Liver (tissue), 9 donors: ENCODE measurements around the gene TMPRSS5. TPM values are rescaled to one million over a fixed set of nuclear protein-coding genes. Genes with fewer than 3 reads are reported as not detected.
"Not testable (repeated sequence)": the region's sequence is repeated elsewhere in the genome, so short reads cannot be mapped to it uniquely, and the experiment has no call there.

Experiments used
- DNase-seq: peaks from one replicate; pipeline ENCODE4 v3.0.0-alpha.2; 2017; ENCODE audit warnings: low spot score
- H3K27ac ChIP-seq, 2 donors: one replicate each; pipeline ENCODE4 v1.7.0; 2013; ENCODE audit warnings: inconsistent platforms in 2 of 2, low read length in 2 of 2, control low read depth in 1 of 2, low read depth in 1 of 2, mild to moderate bottlenecking in 1 of 2
- H3K27me3 ChIP-seq, 4 donors: one replicate each; pipeline versions ENCODE4 v1.6.1 to v1.7.0; 2013; ENCODE audit warnings: low read length in 3 of 4, inconsistent platforms in 1 of 4, mild to moderate bottlenecking in 1 of 4, moderate library complexity in 1 of 4; ENCODE audit not compliant: control insufficient read depth in 4 of 4, insufficient read depth in 4 of 4
- H3K36me3 ChIP-seq, 4 donors: one replicate each; pipeline versions ENCODE4 v1.6.1 to v1.7.0; 2013; ENCODE audit warnings: low read length in 3 of 4, mild to moderate bottlenecking in 3 of 4, low read depth in 1 of 4, moderate library complexity in 1 of 4; ENCODE audit not compliant: control insufficient read depth in 4 of 4, insufficient read depth in 3 of 4
- H3K4me1 ChIP-seq, 4 donors: one replicate each; pipeline versions ENCODE4 v1.6.1 to v1.7.0; 2013; ENCODE audit warnings: low read length in 3 of 4, mild to moderate bottlenecking in 3 of 4, moderate library complexity in 1 of 4; ENCODE audit not compliant: control insufficient read depth in 4 of 4, insufficient read depth in 4 of 4
- H3K4me3 ChIP-seq, 3 donors: one replicate each; pipeline versions ENCODE4 v1.6.1 to v1.7.0; 2013; ENCODE audit warnings: low read length in 3 of 3, control low read depth in 1 of 3, low read depth in 1 of 3, mild to moderate bottlenecking in 1 of 3
- H3K9ac ChIP-seq, 2 donors: one replicate each; pipeline ENCODE4 v1.7.0; 2013; ENCODE audit warnings: low read length in 2 of 2, mild to moderate bottlenecking in 2 of 2, moderate library complexity in 2 of 2, control low read depth in 1 of 2, low read depth in 1 of 2
- H3K9me3 ChIP-seq, 4 donors: one replicate each; pipeline versions ENCODE4 v1.6.1 to v1.7.0; 2013; ENCODE audit warnings: low read length in 3 of 4; ENCODE audit not compliant: control insufficient read depth in 4 of 4
- FOXA2 ChIP-seq: IDR thresholded peaks from 2 replicates; pipeline ENCODE4 v1.6.1; 2016; ENCODE audit warnings: antibody characterized with exemption
- HNF4A ChIP-seq, 2 donors: conservative IDR thresholded peaks; 2 replicates each; pipeline ENCODE4 v1.6.1; 2016; ENCODE audit warnings: antibody characterized with exemption in 2 of 2, mild to moderate bottlenecking in 2 of 2
- HNF4G ChIP-seq: IDR thresholded peaks from 2 replicates; pipeline ENCODE4 v1.6.1; 2016; ENCODE audit warnings: antibody characterized with exemption
- JUND ChIP-seq, 2 donors: IDR thresholded peaks; 2 replicates each; pipeline ENCODE4 v1.6.1; 2016; ENCODE audit warnings: antibody characterized with exemption in 2 of 2
- RAD21 ChIP-seq, 2 donors: IDR thresholded peaks; 2 replicates each; pipeline ENCODE4 v1.6.1; 2016; ENCODE audit warnings: antibody characterized with exemption in 2 of 2, mild to moderate bottlenecking in 2 of 2
- SP1 ChIP-seq: IDR thresholded peaks from 2 replicates; pipeline ENCODE4 v1.6.1; 2018; ENCODE audit warnings: antibody characterized with exemption, mild to moderate bottlenecking
- TAF1 ChIP-seq: conservative IDR thresholded peaks from 2 replicates; pipeline ENCODE4 v1.6.1; 2016; ENCODE audit warnings: antibody characterized with exemption, mild to moderate bottlenecking
- YY1 ChIP-seq: IDR thresholded peaks from 2 replicates; pipeline ENCODE4 v1.6.1; 2016; ENCODE audit warnings: antibody characterized with exemption, mild to moderate bottlenecking
- ZBTB33 ChIP-seq: IDR thresholded peaks from 2 replicates; pipeline ENCODE4 v1.6.1; 2016; ENCODE audit warnings: antibody characterized with exemption
- WGBS: extraction: QIAGEN DNeasy Blood & Tissue Kit; methylation state at CpG from one replicate; pipeline ENCODE4 v1.1.7; 2013; 5-methylcytosine and 5-hydroxymethylcytosine counted together
- polyA plus RNA-seq, 2 donors: library from polyadenylated mRNA; stranded (reverse) in 1 of 2; unstranded in 1 of 2; fragments of 200-250 nt in 1 of 2; fragments of >200 nt in 1 of 2; fragmentation: Nextera tagmentation in 1 of 2; extraction: Ambion mirVana in 1 of 2; gene quantifications; one replicate each; pipeline versions ENCODE4 v1.2.1 to v1.2.3, GENCODE V29; 2013 to 2015
- total RNA-seq, 2 donors: library from RNA; depleted of rRNA; stranded (reverse); fragments of >200 nt; gene quantifications; one replicate each; pipeline ENCODE4 v1.2.3, GENCODE V29; 2014
- TF ChIP-seq, protein P1 (sequence below): IDR thresholded peaks from 2 replicates; pipeline ENCODE4 v1.6.1; 2016; ENCODE audit warnings: antibody characterized with exemption, mild to moderate bottlenecking
- TF ChIP-seq, protein P2 (sequence below): IDR thresholded peaks from 2 replicates; pipeline ENCODE4 v1.6.1; 2016; ENCODE audit warnings: antibody characterized with exemption
- TF ChIP-seq, protein P3 (sequence below): fragments of 150-350 bp; IDR thresholded peaks from 2 replicates; pipeline ENCODE4 v1.5.1; 2017; ENCODE audit warnings: improper control_type of control experiment, low read depth, low read length; ENCODE audit not compliant: missing input control
- donor health status: healthy.
- donor health status: healthy.
- donor health status: healthy.
- donor health status: healthy.
- donor health status: healthy.

Gene TMPRSS5
- total and polyA plus RNA-seq, 4 donors = 0.05 to 0.39 (median 0.17) TPM

DNA sequence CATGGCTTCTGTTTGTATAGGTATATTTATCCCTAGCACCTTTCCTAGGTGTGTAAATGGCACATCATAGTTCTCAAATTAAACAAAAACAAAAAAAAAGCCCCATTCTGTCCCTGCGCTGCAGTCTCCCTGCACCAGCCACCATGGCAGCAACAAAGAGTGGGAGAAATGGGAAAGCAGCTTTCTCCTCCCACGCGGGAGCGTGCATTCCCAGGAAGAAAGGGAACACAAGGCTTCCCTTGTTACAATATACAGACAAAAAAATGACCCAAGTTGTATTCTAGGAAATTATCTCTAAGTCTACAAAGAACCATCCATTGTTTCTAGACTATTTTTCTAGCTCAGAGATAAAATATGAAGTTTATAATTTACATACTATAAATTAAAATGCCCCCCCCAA, 16.1 kb upstream of the TMPRSS5 start:
- Histone ChIP-seq H3K36me3 (peaks cover 0 to 5% (median 2%) of the 10 kb centered on the region in 4 donors), H3K9ac (no peak overlapping the region), H3K27me3 (no peaks in the 10 kb centered on the region), H3K27ac (no peak overlapping the region), H3K9me3 (no peaks in the 10 kb centered on the region), H3K4me3 (no peak overlapping the region), H3K4me1 (peaks cover 0 to 4% (median 0%) of the 10 kb centered on the region in 4 donors)
- no peak for TF ChIP-seq YY1
- no peak for TF ChIP-seq HNF4A (conservative IDR thresholded peaks at IDR 0.05)
- DNase-seq = no peak
- WGBS = 96% methylated on average over 4 of the region's 4 CpGs

DNA sequence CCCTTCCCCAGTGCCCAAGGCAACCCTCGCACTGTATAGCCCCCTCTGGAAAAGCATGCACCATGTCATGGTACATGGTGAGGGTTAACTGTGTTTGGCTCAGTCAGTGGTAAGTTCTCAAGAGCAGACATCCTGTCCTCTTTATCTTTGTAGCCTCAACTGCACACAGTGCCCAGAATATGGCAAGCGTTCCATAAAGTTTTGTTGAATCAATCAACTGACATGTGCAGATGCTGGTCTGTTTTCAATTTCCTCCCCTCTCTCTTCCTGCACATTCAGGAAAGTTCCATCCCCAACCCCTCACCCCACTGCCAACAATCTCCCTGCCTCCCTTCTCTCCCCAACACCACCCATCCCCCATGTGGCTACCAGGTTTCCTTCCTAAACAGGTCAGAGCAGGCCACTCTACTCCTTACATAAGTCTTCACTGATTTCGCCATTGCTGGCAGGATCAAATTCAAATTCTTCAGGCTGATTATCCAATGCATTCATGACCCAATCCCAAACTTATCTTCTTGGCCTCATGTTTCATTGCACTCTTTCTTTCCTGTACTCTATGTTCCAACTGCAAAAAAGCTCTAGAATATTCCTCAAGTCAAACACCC, 15.5 kb upstream of the TMPRSS5 start:
- no peaks in the 10 kb centered on the region for H3K27me3 ChIP-seq
- peaks cover 0 to 4% (median 0%) of the 10 kb centered on the region in 4 donors for H3K4me1 ChIP-seq
- no peaks in the 10 kb centered on the region for H3K9me3 ChIP-seq
- no peak overlapping the region for H3K27ac ChIP-seq
- TF ChIP-seq TAF1 (no peak), SP1 (no peak), FOXA2 (no peak), JUND (IDR thresholded peaks at IDR 0.05) (no peak)
- TF ChIP-seq, protein P1, sequence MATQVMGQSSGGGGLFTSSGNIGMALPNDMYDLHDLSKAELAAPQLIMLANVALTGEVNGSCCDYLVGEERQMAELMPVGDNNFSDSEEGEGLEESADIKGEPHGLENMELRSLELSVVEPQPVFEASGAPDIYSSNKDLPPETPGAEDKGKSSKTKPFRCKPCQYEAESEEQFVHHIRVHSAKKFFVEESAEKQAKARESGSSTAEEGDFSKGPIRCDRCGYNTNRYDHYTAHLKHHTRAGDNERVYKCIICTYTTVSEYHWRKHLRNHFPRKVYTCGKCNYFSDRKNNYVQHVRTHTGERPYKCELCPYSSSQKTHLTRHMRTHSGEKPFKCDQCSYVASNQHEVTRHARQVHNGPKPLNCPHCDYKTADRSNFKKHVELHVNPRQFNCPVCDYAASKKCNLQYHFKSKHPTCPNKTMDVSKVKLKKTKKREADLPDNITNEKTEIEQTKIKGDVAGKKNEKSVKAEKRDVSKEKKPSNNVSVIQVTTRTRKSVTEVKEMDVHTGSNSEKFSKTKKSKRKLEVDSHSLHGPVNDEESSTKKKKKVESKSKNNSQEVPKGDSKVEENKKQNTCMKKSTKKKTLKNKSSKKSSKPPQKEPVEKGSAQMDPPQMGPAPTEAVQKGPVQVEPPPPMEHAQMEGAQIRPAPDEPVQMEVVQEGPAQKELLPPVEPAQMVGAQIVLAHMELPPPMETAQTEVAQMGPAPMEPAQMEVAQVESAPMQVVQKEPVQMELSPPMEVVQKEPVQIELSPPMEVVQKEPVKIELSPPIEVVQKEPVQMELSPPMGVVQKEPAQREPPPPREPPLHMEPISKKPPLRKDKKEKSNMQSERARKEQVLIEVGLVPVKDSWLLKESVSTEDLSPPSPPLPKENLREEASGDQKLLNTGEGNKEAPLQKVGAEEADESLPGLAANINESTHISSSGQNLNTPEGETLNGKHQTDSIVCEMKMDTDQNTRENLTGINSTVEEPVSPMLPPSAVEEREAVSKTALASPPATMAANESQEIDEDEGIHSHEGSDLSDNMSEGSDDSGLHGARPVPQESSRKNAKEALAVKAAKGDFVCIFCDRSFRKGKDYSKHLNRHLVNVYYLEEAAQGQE = no peak
- WGBS = 93% methylated on average over 3 of the region's 3 CpGs
- no peak for DNase-seq
- H3K9ac ChIP-seq = no peak overlapping the region
- peaks cover 0 to 5% (median 2%) of the 10 kb centered on the region in 4 donors for H3K36me3 ChIP-seq
- no peak overlapping the region for H3K4me3 ChIP-seq

GRCh38 chr11:113720478-113720877, 14.4 kb upstream of the TMPRSS5 start:
- H3K4me3 ChIP-seq, H3K9ac ChIP-seq, H3K27me3 ChIP-seq, H3K4me1 ChIP-seq, H3K27ac ChIP-seq, H3K36me3 ChIP-seq, DNase-seq, H3K9me3 ChIP-seq: not testable (repeated sequence)
- WGBS = 85% methylated on average over 3 of the region's 3 CpGs

DNA sequence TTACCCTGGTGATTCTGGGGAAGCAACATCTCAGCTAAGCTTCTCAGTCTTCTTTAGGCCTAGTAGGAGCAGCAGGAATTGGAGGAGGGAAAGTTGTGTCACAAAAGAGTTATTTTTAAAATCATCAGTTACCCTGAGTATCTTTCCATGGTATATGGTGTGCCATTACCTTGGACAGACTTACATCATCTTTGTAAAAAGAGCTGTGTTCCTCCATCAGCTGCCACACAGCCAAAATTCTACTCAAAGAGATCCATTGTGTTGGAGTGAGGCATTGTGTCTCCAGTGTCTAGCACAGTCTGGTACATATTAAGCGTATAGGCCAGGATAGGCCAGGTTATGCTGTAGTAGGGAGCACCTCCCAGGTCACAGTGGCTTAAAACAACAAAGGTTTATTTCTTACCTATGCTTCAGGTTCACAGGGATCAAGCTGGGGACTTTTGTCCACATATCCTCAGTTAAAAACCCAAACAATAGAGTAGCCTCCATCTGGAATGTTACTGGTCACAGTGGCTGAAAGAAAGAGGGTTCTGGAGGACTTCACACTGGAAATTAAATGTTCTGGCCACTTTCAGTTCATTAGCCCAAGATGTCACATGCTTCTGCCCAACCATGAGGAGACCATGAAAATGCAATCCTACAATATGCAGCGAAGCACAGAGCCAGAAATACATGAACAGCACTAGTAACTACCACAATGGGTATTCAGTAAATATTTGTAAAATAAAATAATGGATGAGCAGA, 9.9 kb upstream of the TMPRSS5 start:
- TF ChIP-seq, protein P2, sequence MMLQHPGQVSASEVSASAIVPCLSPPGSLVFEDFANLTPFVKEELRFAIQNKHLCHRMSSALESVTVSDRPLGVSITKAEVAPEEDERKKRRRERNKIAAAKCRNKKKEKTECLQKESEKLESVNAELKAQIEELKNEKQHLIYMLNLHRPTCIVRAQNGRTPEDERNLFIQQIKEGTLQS = no peak
- TF ChIP-seq HNF4A (conservative IDR thresholded peaks at IDR 0.05) (no peak), ZBTB33 (no peak), SP1 (no peak), HNF4G (no peak), RAD21 (IDR thresholded peaks at IDR 0.05) (no peak), YY1 (no peak), TAF1 (no peak)
- TF ChIP-seq, protein P3, sequence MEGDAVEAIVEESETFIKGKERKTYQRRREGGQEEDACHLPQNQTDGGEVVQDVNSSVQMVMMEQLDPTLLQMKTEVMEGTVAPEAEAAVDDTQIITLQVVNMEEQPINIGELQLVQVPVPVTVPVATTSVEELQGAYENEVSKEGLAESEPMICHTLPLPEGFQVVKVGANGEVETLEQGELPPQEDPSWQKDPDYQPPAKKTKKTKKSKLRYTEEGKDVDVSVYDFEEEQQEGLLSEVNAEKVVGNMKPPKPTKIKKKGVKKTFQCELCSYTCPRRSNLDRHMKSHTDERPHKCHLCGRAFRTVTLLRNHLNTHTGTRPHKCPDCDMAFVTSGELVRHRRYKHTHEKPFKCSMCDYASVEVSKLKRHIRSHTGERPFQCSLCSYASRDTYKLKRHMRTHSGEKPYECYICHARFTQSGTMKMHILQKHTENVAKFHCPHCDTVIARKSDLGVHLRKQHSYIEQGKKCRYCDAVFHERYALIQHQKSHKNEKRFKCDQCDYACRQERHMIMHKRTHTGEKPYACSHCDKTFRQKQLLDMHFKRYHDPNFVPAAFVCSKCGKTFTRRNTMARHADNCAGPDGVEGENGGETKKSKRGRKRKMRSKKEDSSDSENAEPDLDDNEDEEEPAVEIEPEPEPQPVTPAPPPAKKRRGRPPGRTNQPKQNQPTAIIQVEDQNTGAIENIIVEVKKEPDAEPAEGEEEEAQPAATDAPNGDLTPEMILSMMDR = no peak
- no peak overlapping the region for H3K27ac ChIP-seq
- no peaks in the 10 kb centered on the region for H3K4me1 ChIP-seq
- WGBS = 98% methylated on average over 2 of the region's 2 CpGs
- peaks cover 0 to 4% (median 2%) of the 10 kb centered on the region in 4 donors for H3K36me3 ChIP-seq
- H3K27me3 ChIP-seq = no peaks in the 10 kb centered on the region
- H3K9ac ChIP-seq = no peak overlapping the region
- H3K9me3 ChIP-seq = no peaks in the 10 kb centered on the region
- no peak for DNase-seq
- H3K4me3 ChIP-seq = no peak overlapping the region
